Measurements from ENCODE around the gene APLP1. TPM values are rescaled to one million over a fixed set of nuclear protein-coding genes. Genes with fewer than 3 reads are reported as not detected.
A peak's percentile ranks its signal among the peaks of the same experiment; 100 is the strongest.

APLP1 gene
- total and polyA plus RNA-seq, 2 donors (not counting 3 experiments of a cell fraction or from before 2014, with no cell fraction given) = 6.2 to 13.0 TPM

DNA sequence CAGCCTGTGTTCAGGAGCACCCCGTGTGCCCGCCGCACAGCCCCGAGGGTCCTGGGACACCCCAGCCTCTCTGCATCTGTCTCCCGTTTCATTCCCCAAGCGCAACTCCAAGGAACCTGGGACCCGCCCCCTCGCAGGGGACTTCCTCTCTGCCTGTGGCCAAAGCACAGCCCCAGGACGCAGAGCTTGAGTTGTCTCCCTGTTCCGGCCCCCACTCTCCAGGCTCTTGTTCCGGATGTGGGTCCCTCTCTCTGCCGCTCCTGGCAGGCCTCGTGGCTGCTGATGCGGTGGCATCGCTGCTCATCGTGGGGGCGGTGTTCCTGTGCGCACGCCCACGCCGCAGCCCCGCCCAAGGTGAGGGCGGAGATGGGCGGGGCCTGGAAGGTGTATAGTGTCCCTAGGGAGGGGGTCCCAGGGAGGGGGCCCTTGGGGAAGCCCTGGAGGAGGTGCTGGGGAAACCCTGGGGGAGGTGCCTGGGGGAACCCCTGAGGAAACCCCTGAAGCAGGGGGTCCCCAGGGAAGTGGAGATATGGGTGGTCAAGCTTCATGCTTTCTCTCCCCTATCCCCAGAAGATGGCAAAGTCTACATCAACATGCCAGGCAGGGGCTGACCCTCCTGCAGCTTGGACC lies 35.3 kb downstream of the APLP1 start:
- no peak overlapping the region for H3K9ac ChIP-seq (replicated peaks; ENCODE audit: extremely low read depth, insufficient read depth, low read length)
- H3K36me3 ChIP-seq (ENCODE audit: control insufficient read depth in 2 of 2, extremely low read depth in 1 of 2, insufficient read depth in 2 of 2, low read length in 2 of 2) = no peaks in the 10 kb centered on the region
- no TSS peak for BruUV-seq (replicated peaks)
- DNase-seq (ENCODE audit: low read depth, low spot score) (no peak), FAIRE-seq (no peak)
- ChIA-PET CTCF (no interaction called here), POLR2A (no interaction called here)
- H3K9me1 ChIP-seq (replicated peaks; ENCODE audit: control insufficient read depth, extremely low read depth, insufficient read depth, low read length) = no peaks in the 10 kb centered on the region
- H4K20me1 ChIP-seq (replicated peaks; ENCODE audit: control insufficient read depth, extremely low read depth, insufficient read depth, low read length) = no peaks in the 10 kb centered on the region
- intact Hi-C loops (cut with micrococcal nuclease) = no loop called here
- dilution Hi-C loops (cut with MboI; ENCODE audit: extremely low pct_ligation_motif_present, low sequenced_read_pairs) = no loop called here
- peaks cover 13% of the 10 kb centered on the region for H3K4me1 ChIP-seq (ENCODE audit: control insufficient read depth, extremely low read depth, insufficient read depth, low read length)
- H3K4me3 ChIP-seq (replicated peaks in 1 of 3; ENCODE audit: insufficient read depth in 1 of 3, low read depth in 1 of 3, low read length in 3 of 3) = no peak overlapping the region
- TF ChIP-seq GATA2 (IDR thresholded peaks at IDR 0.05; ENCODE audit: insufficient read depth, insufficient read length, low read depth, low read length) = no peak
- TF ChIP-seq POLR2A (IDR thresholded peaks at IDR 0.05; ENCODE audit: low read depth, low read length) = no peak
- TF ChIP-seq JUN (IDR thresholded peaks at IDR 0.05; ENCODE audit: borderline replicate concordance, insufficient read depth, insufficient read length, low read depth) = no peak
- H3K79me2 ChIP-seq (ENCODE audit: control insufficient read depth, insufficient read depth, low read length) = peaks cover 2% of the 10 kb centered on the region
- H3K4me2 ChIP-seq (ENCODE audit: insufficient read depth, low read length) = no peak overlapping the region
- H3K27ac ChIP-seq (ENCODE audit: insufficient read depth, low read depth, low read length) = no peak overlapping the region
- H3K9me3 ChIP-seq (replicated peaks; ENCODE audit: control insufficient read depth, insufficient read depth, low read length) = no peaks in the 10 kb centered on the region
- peaks cover 0 to 6% of the 10 kb centered on the region in 2 experiments for H3K27me3 ChIP-seq (ENCODE audit: control insufficient read depth in 2 of 2, insufficient read depth in 2 of 2, low read length in 2 of 2)
- H2AFZ ChIP-seq (ENCODE audit: low read depth, low read length) = peak overlapping the region; percentile 80

DNA sequence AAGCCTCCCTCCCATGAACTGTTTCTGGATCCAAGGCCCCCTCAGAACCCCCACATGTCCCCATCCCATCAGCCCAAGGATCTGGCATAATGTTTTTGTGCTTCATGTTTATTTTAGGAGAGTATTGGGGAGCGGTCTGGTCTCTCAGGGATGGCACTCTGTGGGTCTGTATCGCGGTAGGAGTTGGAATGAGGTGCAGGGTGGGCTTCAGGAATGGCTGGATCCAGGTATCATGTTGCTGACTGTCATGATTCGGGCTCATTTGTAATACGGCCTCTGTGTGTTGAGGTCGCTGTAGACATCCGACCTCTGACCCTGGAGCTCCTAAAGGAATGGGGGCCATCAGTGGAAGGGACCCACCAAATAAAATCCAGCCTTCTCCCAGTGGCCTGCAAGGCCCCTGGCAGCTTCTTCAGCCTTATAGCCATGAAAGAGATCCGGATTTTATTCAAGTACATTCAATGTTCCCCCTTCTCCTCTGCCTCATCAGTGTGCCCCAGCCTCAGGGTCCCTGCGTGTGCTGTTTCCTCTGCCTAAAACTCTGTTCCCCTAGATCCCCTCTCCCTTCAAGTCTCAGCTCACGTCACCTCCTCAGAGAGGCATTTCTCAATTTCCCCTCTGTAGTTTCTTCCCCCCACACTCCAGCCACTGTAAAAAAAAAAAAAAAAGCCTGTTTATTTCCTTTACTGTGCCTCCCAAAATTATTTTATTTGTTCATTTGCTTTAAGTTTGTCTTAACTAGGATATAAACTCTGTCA lies 36.1 kb downstream of the APLP1 start:
- no peak overlapping the region for H3K27ac ChIP-seq (ENCODE audit: insufficient read depth, low read depth, low read length)
- no peak overlapping the region for H3K4me2 ChIP-seq (ENCODE audit: insufficient read depth, low read length)
- intact Hi-C loops (cut with micrococcal nuclease) (no loop called here), dilution Hi-C loops (cut with MboI; ENCODE audit: extremely low pct_ligation_motif_present, low sequenced_read_pairs) (no loop called here)
- ChIA-PET CTCF (no interaction called here), POLR2A (no interaction called here)
- peaks cover 6% of the 10 kb centered on the region for H3K4me1 ChIP-seq (ENCODE audit: control insufficient read depth, extremely low read depth, insufficient read depth, low read length)
- TF ChIP-seq FOS (IDR thresholded peaks at IDR 0.05; ENCODE audit: borderline replicate concordance, insufficient read depth, low read length) (no peak), POLR2A (IDR thresholded peaks at IDR 0.05; ENCODE audit: low read depth, low read length) (no peak), JUN (IDR thresholded peaks at IDR 0.05; ENCODE audit: borderline replicate concordance, insufficient read depth, insufficient read length, low read depth) (no peak), EZH2 (IDR thresholded peaks at IDR 0.05; ENCODE audit: borderline replicate concordance, low read depth, low read length, severe bottlenecking) (no peak), MYC (IDR thresholded peaks at IDR 0.05; ENCODE audit: low read depth, low read length) (no peak), POLR2AphosphoS5 (IDR thresholded peaks at IDR 0.05; ENCODE audit: insufficient read depth, low read depth, low read length) (no peak), GATA2 (IDR thresholded peaks at IDR 0.05; ENCODE audit: insufficient read depth, insufficient read length, low read depth, low read length) (no peak), MAX (IDR thresholded peaks at IDR 0.05; ENCODE audit: insufficient read depth, insufficient read length) (no peak)
- TF ChIP-seq, protein P1, sequence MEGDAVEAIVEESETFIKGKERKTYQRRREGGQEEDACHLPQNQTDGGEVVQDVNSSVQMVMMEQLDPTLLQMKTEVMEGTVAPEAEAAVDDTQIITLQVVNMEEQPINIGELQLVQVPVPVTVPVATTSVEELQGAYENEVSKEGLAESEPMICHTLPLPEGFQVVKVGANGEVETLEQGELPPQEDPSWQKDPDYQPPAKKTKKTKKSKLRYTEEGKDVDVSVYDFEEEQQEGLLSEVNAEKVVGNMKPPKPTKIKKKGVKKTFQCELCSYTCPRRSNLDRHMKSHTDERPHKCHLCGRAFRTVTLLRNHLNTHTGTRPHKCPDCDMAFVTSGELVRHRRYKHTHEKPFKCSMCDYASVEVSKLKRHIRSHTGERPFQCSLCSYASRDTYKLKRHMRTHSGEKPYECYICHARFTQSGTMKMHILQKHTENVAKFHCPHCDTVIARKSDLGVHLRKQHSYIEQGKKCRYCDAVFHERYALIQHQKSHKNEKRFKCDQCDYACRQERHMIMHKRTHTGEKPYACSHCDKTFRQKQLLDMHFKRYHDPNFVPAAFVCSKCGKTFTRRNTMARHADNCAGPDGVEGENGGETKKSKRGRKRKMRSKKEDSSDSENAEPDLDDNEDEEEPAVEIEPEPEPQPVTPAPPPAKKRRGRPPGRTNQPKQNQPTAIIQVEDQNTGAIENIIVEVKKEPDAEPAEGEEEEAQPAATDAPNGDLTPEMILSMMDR (IDR thresholded peaks at IDR 0.05; ENCODE audit: extremely low read depth in 1 of 2, insufficient read depth in 1 of 2, low read depth in 1 of 2, low read length in 2 of 2) = no peak
- no peaks in the 10 kb centered on the region for H3K9me3 ChIP-seq (replicated peaks; ENCODE audit: control insufficient read depth, insufficient read depth, low read length)
- FAIRE-seq (no peak), DNase-seq (ENCODE audit: low read depth, low spot score) (no peak)
- H2AFZ ChIP-seq (ENCODE audit: low read depth, low read length) = no peak overlapping the region
- H3K9ac ChIP-seq (replicated peaks; ENCODE audit: extremely low read depth, insufficient read depth, low read length) = no peak overlapping the region
- H3K79me2 ChIP-seq (ENCODE audit: control insufficient read depth, insufficient read depth, low read length) = no peaks in the 10 kb centered on the region
- H3K9me1 ChIP-seq (replicated peaks; ENCODE audit: control insufficient read depth, extremely low read depth, insufficient read depth, low read length) = no peaks in the 10 kb centered on the region
- no peaks in the 10 kb centered on the region for H4K20me1 ChIP-seq (replicated peaks; ENCODE audit: control insufficient read depth, extremely low read depth, insufficient read depth, low read length)
- no peak overlapping the region for H3K4me3 ChIP-seq (replicated peaks in 1 of 3; ENCODE audit: insufficient read depth in 1 of 3, low read depth in 1 of 3, low read length in 3 of 3)
- BruUV-seq (replicated peaks) = no TSS peak
- no peaks in the 10 kb centered on the region for H3K36me3 ChIP-seq (ENCODE audit: control insufficient read depth in 2 of 2, extremely low read depth in 1 of 2, insufficient read depth in 2 of 2, low read length in 2 of 2)
- peaks cover 0 to 6% of the 10 kb centered on the region in 2 experiments for H3K27me3 ChIP-seq (ENCODE audit: control insufficient read depth in 2 of 2, insufficient read depth in 2 of 2, low read length in 2 of 2)
